SU-DHL-6 (cell line): Measurements from ENCODE around the gene BET1L.
"Not testable (repeated sequence)": the region's sequence is repeated elsewhere in the genome, so short reads cannot be mapped to it uniquely, and the experiment has no call there.

ENCODE experiments used
- H2AFZ ChIP-seq: fragments of 200-600 bp; sonication (generic); 2 replicates; pipeline ENCODE4 v1.6.1; 2014; ENCODE audit warnings: low read depth, mild to moderate bottlenecking, moderate library complexity, mixed read lengths, antibody characterized with exemption, low read length; ENCODE audit not compliant: severe bottlenecking
- H3F3A ChIP-seq: fragments of 200-600 bp; shearing (Covaris generic); 2 replicates; pipeline ENCODE4 v1.6.0; 2016; ENCODE audit warnings: antibody characterized with exemption, mild to moderate bottlenecking; ENCODE audit not compliant: insufficient read depth
- H3K27ac ChIP-seq: fragments of 200-600 bp; sonication (generic); 2 replicates; pipeline ENCODE4 v1.5.1; 2016; ENCODE audit warnings: low read depth, mild to moderate bottlenecking, low read length, moderate library complexity, mixed read lengths
- H3K27me3 ChIP-seq: fragments of 200-600 bp; sonication (generic), shearing (Covaris generic); 2 replicates; pipeline ENCODE4 v1.6.0; 2014; ENCODE audit warnings: mild to moderate bottlenecking, low read length
- H3K36me3 ChIP-seq: fragments of 200-600 bp; sonication (generic); 2 replicates; pipeline ENCODE4 v1.6.1; 2014; ENCODE audit warnings: mild to moderate bottlenecking, low read length, mixed read lengths
- H3K4me2 ChIP-seq: fragments of 300-600, 200-600 bp; shearing (Covaris generic), sonication (generic); 2 replicates; pipeline ENCODE4 v1.6.0; 2014; ENCODE audit warnings: low read length, low read depth, mild to moderate bottlenecking; ENCODE audit not compliant: poor library complexity, severe bottlenecking
- H3K4me3 ChIP-seq: fragments of 200-600 bp; sonication (generic); 2 replicates; pipeline ENCODE4 v1.5.1; 2014; ENCODE audit warnings: antibody characterized with exemption, low read length, mild to moderate bottlenecking, mixed read lengths; ENCODE audit not compliant: insufficient read depth, poor library complexity, severe bottlenecking
- H3K79me2 ChIP-seq: fragments of 200-600 bp; sonication (generic); 2 replicates; pipeline ENCODE4 v1.6.1; 2014; ENCODE audit warnings: mild to moderate bottlenecking, low read length, moderate library complexity; ENCODE audit not compliant: insufficient read depth
- H3K9ac ChIP-seq: fragments of 200-600 bp; sonication (generic); 2 replicates; pipeline ENCODE4 v1.7.0; 2014; ENCODE audit warnings: mild to moderate bottlenecking, low read length
- H3K9me2 ChIP-seq: fragments of 200-600 bp; sonication (generic); replicated peaks from 2 replicates; pipeline ENCODE4 v1.6.1; 2014; ENCODE audit warnings: low read length; ENCODE audit not compliant: insufficient read depth
- H3K9me3 ChIP-seq: fragments of 200-600 bp; sonication (generic); 2 replicates; pipeline ENCODE4 v1.6.1; 2014; ENCODE audit warnings: low read length, mixed read lengths; ENCODE audit not compliant: insufficient read depth
- H4K20me1 ChIP-seq: fragments of 200-600 bp; sonication (generic); 2 replicates; pipeline ENCODE4 v1.6.1; 2014; ENCODE audit warnings: low read depth, mild to moderate bottlenecking, antibody characterized with exemption, low read length, moderate library complexity, mixed read lengths
- EZH2phosphoT487 ChIP-seq: fragments of 200-600 bp; sonication (generic), shearing (Covaris generic); conservative IDR thresholded peaks from 2 replicates; pipeline ENCODE4 v1.6.1; 2018; ENCODE audit warnings: mild to moderate bottlenecking, antibody characterized with exemption, low read length, moderate library complexity, mixed read lengths
- TF ChIP-seq, protein P1 (sequence below): fragments of 200-600 bp; sonication (generic); IDR thresholded peaks from one replicate; pipeline ENCODE4 v1.5.1; 2017; ENCODE audit warnings: antibody characterized with exemption, mild to moderate bottlenecking, low read length, moderate library complexity; ENCODE audit not compliant: insufficient read depth, poor library complexity, severe bottlenecking

Gene BET1L

DNA sequence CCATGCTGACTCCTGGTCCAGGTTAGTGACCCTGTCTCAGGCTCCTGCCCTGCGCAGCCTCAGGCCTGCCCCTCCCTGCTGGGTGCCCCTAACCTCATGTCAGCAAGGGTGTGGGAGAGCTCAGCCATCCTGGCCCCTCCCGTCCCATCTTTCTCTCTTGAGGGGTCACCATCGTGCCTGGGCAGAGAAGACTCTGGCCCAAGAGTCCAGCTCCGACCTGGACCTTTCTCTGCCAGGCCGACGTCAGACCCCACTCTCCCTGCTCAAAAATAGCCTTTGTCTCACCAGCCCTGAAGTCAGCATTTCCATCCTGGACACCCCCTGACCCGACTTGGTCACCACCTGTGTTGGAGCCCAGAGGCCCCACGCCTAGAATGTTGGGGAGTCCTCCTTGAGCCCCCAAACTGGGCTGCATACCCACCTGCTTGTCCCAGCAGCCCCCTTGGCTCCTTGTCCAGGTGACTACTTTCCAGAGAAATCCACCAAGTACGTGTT lies 9.4 kb downstream of the BET1L start:
- Histone ChIP-seq H3K27ac (no peak overlapping the region), H3K27me3 (no peaks in the 10 kb centered on the region), H4K20me1 (no peaks in the 10 kb centered on the region), H3K4me3 (no peak overlapping the region), H3K4me2 (no peak overlapping the region), H3K9ac (no peak overlapping the region), H3K79me2 (no peaks in the 10 kb centered on the region), H3K9me3 (no peaks in the 10 kb centered on the region), H3K9me2 (no peaks in the 10 kb centered on the region), H3F3A (no peaks in the 10 kb centered on the region), H2AFZ (no peak overlapping the region), H3K36me3 (no peaks in the 10 kb centered on the region)
- TF ChIP-seq, protein P1, sequence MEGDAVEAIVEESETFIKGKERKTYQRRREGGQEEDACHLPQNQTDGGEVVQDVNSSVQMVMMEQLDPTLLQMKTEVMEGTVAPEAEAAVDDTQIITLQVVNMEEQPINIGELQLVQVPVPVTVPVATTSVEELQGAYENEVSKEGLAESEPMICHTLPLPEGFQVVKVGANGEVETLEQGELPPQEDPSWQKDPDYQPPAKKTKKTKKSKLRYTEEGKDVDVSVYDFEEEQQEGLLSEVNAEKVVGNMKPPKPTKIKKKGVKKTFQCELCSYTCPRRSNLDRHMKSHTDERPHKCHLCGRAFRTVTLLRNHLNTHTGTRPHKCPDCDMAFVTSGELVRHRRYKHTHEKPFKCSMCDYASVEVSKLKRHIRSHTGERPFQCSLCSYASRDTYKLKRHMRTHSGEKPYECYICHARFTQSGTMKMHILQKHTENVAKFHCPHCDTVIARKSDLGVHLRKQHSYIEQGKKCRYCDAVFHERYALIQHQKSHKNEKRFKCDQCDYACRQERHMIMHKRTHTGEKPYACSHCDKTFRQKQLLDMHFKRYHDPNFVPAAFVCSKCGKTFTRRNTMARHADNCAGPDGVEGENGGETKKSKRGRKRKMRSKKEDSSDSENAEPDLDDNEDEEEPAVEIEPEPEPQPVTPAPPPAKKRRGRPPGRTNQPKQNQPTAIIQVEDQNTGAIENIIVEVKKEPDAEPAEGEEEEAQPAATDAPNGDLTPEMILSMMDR = no peak
- TF ChIP-seq EZH2phosphoT487 = no peak

DNA sequence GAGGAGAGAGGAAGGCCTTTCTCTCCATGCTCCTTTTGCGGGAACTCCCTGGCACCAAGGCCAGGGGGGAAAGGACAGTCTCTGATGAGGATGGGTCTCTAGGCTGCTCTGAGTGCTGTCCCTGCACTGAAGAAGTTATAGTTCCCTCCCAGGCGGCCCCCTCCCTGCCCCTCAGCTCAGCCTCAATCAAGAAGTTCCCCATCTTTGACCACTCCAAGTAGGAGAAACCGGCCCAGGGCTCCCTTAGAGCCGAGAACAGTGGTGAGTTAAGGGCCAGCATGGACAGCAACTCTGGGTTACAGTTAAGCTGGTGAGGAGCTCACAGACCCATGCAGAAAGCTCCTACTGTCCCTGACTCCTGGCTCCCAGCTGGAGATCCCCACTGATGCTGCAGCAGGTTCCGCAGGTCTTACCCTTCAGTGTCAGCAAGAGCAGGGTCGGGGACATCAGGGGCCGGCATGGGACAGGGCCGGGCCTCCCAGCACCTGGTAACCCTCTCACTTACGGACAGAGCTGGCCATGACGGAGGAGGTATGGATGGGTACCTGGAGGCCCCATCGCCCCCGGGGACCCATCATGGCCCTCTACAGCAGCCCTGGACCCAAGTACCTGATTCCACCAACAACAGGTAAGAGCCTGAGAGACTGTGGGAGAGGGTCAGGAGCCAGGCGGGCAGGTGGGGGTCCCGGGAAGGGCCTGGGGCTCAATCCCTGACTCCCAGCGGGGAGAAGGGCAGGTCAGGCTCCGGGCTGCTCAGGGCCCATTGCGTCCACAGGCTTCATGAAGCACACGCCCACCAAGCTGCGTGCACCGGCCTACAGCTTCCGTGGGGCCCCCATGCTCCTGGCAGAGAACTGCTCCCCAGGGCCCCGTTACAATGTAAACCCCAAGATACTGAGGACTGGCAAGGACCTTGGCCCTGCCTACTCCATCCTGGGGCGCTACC lies 10.1 kb downstream of the BET1L start:
- Histone ChIP-seq H3K4me3 (no peak overlapping the region), H3K9me3 (no peaks in the 10 kb centered on the region), H3K27me3 (no peaks in the 10 kb centered on the region), H3K9me2 (no peaks in the 10 kb centered on the region), H3K79me2 (no peaks in the 10 kb centered on the region), H3F3A (no peaks in the 10 kb centered on the region), H4K20me1 (no peaks in the 10 kb centered on the region), H3K27ac (no peak overlapping the region), H3K4me2 (no peak overlapping the region), H3K36me3 (no peaks in the 10 kb centered on the region), H2AFZ (no peak overlapping the region), H3K9ac (no peak overlapping the region)
- TF ChIP-seq, protein P1 = no peak
- TF ChIP-seq EZH2phosphoT487 = no peak

DNA sequence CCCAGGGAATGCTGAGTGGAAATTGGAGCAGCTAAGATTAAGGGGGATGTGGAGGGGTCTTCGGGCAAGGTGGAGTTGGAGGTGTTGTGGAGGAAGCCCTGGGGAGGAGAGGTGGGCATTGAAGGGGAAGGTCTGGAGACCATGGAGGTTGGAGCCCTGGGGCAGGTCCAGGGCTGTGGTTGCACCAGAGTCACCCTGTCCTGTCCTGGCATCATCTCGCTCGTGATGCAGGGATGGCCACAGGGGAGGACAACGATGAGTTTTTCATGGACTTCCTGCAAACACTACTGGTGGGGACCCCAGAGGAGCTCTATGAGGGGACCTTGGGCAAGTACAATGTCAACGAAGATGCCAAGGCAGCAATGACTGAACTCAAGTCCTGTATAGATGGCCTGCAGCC lies 13.7 kb downstream of the BET1L start:
- H3K4me3 ChIP-seq, H3K79me2 ChIP-seq, H3K9me3 ChIP-seq, H4K20me1 ChIP-seq, H3K9ac ChIP-seq, H3K27ac ChIP-seq, H3K36me3 ChIP-seq, H3F3A ChIP-seq, H3K27me3 ChIP-seq, H3K4me2 ChIP-seq, H2AFZ ChIP-seq, H3K9me2 ChIP-seq: not testable (repeated sequence)

GRCh38 chr11:192674-193128 lies 14.5 kb downstream of the BET1L start, which contains the start of gene SCGB1C1:
Gene SCGB1C1 (plus strand): TSS chr11:193078. CDS start chr11:193100, 22 bp downstream.
- not testable (repeated sequence) for H2AFZ ChIP-seq, H3K27me3 ChIP-seq, H3K4me2 ChIP-seq, H3K27ac ChIP-seq, H3K4me3 ChIP-seq, H3K79me2 ChIP-seq, H3K9me3 ChIP-seq, H3K9me2 ChIP-seq, H3K9ac ChIP-seq, H4K20me1 ChIP-seq, H3K36me3 ChIP-seq, H3F3A ChIP-seq

DNA sequence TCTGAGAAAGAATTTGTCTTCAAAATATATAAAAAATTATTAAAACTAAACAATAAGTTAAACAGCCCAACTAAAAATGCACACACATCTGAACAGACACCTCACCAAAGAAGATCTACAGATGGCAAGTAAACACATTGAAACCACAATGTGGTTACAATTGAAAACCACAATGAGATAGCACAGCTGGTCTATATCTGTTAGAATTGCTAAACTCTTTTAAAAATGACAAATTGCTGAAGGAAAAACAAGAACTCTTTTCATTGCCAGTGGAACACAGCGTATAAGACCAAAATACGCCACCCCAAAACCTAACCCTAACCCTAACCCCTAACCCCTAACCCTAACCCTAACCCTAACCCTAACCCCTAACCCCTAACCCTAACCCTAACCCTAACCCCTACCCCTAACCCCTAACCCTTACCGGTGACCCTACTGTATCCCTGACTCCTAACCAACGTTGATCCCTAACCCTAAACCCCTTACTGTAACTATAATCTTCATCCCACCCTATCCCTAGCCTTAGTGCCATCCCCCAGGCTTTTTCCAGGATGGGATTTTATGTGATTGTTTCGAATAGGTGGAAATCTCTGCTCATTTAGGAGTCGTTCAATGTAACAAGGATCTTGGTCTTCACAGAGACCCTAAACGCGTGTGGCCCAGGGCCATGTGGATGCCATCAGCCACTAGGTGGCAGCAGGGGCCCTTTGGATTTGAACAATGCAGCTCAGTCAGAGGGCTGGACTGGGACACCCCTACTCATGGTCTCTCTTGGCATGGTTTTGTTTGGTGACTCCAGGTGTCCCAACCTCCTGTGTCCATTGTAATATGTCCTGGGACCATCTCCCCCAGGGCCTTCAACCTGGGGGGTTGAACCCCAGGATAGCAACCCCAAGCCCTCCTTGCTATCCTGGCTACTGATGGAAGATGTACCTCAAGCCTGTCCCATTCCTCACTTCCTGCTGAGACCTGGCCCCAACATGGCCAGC lies 15.4 kb downstream of the BET1L start:
- H3K4me3 ChIP-seq, H3K9ac ChIP-seq, H3K9me2 ChIP-seq, H3K27me3 ChIP-seq, H4K20me1 ChIP-seq, H3K79me2 ChIP-seq, H3K36me3 ChIP-seq, H3K4me2 ChIP-seq, H2AFZ ChIP-seq, H3K9me3 ChIP-seq, H3K27ac ChIP-seq, H3F3A ChIP-seq: not testable (repeated sequence)

GRCh38 chr11:190546-190945 lies 16.7 kb downstream of the BET1L start:
- H2AFZ ChIP-seq, H3K27ac ChIP-seq, H3K36me3 ChIP-seq, H3K9me2 ChIP-seq, H3K79me2 ChIP-seq, H3K4me2 ChIP-seq, H3K27me3 ChIP-seq, H3K4me3 ChIP-seq, H3K9ac ChIP-seq, H4K20me1 ChIP-seq, H3F3A ChIP-seq, H3K9me3 ChIP-seq: not testable (repeated sequence)
